Activated CD4-positive, CD25-positive, alpha-beta regulatory T cell treated with anti-CD3 and anti-CD28 coated beads, Interleukin-2, amount 50 U/mL, for 72 hours (primary cell): ENCODE measurements around the gene ACOT4.
"Not testable (repeated sequence)": the region's sequence is repeated elsewhere in the genome, so short reads cannot be mapped to it uniquely, and the experiment has no call there.

Experiments
- DNase-seq: peaks from one replicate; pipeline ENCODE4 v3.0.0; 2021

ACOT4 gene, protein sequence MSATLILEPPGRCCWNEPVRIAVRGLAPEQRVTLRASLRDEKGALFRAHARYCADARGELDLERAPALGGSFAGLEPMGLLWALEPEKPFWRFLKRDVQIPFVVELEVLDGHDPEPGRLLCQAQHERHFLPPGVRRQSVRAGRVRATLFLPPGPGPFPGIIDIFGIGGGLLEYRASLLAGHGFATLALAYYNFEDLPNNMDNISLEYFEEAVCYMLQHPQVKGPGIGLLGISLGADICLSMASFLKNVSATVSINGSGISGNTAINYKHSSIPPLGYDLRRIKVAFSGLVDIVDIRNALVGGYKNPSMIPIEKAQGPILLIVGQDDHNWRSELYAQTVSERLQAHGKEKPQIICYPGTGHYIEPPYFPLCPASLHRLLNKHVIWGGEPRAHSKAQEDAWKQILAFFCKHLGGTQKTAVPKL

GRCh38 chr14:73591690-73592449 lies at the start of gene ACOT4:
Gene ACOT4 (plus strand): TSS chr14:73591873. CDS start chr14:73591960, 87 bp downstream.
- peak; percentile 68 for DNase-seq

DNA sequence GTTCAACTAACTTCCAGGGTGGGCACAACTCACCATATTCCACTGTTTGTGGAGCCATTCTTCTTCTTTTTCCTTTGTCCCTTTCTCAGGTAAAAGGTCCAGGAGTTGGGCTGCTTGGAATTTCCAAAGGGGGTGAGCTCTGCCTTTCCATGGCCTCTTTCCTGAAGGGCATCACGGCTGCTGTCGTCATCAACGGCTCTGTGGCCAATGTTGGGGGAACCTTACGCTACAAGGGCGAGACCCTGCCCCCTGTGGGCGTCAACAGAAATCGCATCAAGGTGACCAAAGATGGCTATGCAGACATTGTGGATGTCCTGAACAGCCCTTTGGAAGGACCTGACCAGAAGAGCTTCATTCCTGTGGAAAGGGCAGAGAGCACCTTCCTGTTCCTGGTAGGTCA lies 48.7 kb upstream of the ACOT4 start:
- DNase-seq: not testable (repeated sequence)

DNA sequence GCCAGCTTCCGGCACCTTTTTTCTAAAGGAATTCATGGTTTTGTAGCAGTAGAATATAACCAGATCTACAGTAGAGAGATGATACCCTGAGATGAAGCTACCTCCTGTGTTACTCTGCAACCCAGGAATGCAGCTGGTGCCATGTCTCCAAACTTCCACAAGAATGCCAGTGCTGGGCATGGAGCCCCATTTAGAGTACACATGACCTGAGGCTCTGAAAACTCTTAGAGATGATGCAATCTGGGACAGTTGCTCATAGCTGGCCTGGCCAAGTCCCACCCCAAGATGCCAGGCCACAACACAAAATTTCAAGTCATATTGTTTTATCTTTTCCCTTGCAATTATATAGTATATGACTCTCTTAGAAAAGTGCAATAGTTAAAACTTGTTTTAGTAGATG lies 46.3 kb upstream of the ACOT4 start:
- not testable (repeated sequence) for DNase-seq

GRCh38 chr14:73549097-73549496 lies 42.6 kb upstream of the ACOT4 start:
- not testable (repeated sequence) for DNase-seq

DNA sequence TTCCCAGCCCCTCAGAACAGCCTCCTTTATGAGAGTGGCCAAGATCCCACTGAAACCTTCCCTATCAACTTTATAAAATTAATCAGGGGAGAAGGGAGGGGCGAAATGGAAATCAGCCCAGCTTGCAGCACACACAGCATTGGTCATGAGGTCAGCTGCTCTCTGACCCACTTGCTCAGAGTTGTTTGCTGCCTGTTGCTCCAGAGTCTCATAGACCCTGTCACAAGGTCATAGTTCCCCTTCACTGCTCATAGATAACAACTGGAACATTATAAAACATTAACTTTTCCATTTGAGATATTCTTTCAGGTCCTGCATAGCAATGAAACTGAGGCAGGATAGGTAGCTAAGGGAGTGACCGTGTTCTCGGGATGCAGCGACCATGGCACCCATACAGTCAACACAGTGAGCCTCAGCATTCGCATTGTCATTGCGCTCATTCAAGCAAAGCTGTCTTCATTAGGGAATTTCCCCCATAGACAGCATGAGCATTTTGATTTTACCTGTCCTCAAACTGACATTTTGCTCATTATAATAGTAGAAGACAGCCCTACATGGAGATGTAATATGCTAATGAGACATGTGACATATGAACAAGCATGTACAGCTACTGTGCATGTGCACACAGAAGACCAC lies 41.7 kb upstream of the ACOT4 start:
- not testable (repeated sequence) for DNase-seq

DNA sequence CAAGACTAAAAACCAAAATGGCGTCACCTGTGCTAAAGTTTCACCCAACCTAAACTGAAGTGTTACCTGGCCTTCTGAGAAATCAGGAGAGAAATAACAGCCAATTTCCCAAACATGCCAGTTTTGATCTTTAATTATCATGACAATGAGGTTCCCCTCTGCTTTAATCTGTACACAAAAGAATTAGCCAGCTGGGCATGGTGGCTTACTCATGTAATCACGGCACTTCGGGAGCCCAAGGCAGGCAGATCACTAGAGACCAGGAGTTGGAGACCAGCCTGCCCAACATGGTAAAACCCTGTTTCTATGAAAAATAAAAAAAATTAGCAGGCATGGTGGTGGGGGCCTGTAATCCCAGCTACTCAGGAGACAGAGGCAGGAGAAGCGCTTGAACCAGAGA lies 37.8 kb upstream of the ACOT4 start:
- DNase-seq: no peak

GRCh38 chr14:73557201-73557600 lies 34.5 kb upstream of the ACOT4 start:
- not testable (repeated sequence) for DNase-seq

DNA sequence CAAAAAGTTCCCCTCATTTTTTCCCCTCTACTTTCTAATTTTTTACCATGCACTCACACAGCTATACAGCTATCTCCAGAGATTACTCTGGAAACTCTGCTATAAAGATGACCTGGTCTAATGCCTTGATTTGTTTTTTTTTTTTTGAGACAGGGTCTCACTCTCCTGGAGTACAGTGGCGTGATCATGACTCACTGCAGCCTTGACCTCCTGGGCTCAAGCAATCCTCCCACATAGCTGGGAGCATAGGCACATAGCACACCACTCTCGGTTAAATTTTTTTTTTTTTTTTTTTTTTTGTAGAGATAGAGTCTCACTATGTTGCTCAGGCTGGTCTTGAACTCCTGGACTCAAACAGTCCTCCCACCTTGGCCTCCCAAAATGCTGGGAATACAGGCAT lies 33.4 kb upstream of the ACOT4 start:
- DNase-seq: not testable (repeated sequence)

DNA sequence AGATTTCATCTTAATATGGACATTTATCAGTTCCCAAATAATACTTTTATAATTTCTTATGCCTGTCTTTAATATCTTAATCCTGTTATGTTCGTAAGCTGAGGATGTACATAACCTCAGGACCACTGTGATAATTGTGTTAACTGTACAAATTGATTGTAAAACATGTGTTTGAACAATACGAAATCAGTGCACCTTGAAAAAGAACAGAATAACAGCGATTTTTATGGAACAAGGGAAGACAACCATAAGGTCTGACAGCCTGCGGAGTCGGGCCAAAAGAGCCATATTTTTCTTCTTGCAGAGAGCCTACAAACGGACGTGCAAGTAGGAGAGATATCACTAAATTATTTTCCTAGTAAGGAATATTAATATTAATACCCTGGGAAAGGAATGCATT lies 29.4 kb upstream of the ACOT4 start:
- not testable (repeated sequence) for DNase-seq

- not testable (repeated sequence) for DNase-seq
These were observed 29.0 kb upstream of the ACOT4 start for GRCh38 chr14:73562696-73563095.

- not testable (repeated sequence) for DNase-seq
These were observed 25.2 kb upstream of the ACOT4 start for GRCh38 chr14:73566431-73566830.

DNA sequence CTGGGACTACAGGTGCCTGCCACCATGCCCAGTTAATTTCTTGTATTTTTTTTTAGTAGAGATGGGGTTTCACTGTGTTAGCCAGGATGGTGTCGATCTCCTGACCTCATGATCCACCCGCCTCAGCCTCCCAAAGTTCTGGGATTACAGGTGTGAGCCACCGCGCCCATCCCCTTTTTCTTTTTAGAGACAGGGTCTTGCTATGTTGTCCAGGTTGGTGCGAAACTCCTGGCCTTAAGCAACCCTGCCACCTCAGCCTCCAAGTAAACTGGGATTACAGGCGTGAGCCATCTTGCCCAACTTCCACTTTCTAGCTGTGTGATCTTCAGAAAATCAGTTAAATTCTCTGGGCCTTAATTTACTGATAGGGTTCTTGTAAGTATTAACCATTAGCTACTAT lies 24.7 kb upstream of the ACOT4 start:
- not testable (repeated sequence) for DNase-seq

DNA sequence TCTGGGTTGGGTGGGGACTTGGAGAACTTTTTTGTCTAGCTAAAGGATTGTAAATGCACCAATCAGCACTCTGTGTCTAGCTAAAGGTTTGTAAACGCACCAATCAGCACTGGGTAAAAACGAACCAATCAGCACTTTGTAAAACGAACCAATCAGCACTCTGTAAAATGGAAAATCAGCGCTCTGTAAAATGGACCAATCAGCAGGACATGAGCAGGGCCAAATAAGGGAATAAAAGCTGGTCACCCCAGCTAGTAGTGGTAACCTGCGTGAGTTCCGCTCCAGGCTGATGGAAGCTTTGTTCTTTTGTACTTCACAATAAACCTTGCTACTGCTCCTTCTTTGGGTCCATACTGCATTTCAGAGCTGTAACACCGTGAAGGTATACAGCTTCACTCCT lies 24.3 kb upstream of the ACOT4 start:
- DNase-seq: no peak

DNA sequence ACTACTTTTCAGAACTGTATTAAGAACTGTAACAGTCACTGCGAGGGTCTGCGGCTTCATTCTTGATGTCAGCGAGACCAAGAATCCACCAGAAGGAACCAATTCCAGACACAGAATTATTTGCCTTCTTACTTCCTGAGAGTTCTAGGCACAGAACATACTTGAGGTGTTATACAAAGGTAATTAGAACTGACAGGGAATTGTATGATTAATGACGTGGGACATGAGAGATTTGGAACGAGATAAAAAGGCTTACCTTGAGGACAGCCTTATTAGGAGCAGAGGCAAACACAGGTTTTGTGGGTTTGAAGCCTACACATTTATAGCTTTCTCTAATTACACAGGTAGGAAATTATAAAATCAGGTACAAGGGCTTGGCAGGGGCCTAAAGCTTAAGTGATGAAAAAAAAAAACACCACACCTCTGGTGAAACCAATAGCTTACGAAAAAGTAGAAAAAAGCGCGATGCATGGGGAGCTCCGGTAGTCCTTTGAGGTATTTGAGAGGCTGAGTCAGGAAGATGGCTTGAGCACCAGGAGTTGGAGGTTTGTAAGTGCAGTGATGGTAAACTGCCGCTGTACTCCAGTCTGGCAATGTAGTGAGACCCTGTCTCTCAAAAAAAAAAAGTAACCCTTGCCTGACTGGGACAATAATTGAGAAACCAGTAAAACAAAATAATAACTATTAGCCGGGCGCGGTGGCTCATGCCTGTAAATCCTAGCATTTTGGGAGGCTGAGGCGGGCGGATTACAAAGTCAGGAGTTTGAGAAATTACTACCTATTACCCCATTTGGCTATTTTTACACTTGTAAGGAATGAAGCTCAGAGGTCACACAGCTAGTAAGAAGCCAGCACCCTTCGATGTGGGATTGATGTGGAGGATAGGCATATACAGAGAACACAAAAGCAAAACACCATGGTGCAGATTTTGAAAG lies 23.5 kb upstream of the ACOT4 start:
- no peak for DNase-seq

DNA sequence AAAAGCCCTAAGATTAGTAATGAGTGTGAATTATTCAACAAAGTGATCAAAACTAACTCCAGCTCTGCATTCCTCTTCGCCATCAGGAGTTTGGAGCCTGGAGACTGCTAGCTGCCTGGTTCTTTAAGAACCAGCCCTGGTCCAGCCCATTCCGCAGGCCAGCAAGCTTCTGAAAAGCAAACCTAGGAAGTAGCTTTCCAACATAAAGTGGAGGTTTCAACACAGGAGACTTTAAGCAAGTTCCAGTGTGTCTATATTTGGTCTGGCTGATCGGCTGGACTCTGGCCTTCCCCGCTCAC lies 22.8 kb upstream of the ACOT4 start:
- DNase-seq: not testable (repeated sequence)

- DNase-seq: peak; percentile 81
These were observed 22.3 kb upstream of the ACOT4 start, which contains the start of gene ACOT2 for GRCh38 chr14:73569185-73569958. Gene ACOT2 (plus strand): TSS chr14:73569213. CDS start chr14:73569241, 28 bp downstream.

GRCh38 chr14:73570913-73571312 lies 20.8 kb upstream of the ACOT4 start:
- peak; percentile 65 for DNase-seq

DNA sequence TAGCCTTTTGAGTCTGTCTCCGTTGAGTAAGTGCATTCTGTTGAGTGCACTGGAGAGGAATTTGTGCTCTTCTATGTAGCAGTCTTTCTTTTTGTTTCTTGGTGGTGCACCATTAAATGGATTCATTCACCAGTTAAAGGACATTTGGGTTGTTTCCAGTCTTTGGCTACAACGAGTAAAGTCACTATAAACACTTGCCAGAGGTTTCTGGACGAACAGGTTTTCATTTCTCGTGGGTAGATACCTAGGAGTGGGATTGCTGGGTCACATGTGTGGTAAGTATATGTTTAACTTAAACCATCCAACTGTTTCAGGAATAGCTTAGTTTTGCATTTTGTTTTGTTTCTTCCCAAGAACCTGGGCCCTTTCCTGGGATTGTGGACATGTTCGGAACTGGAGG lies 18.6 kb upstream of the ACOT4 start:
- DNase-seq: not testable (repeated sequence)

- DNase-seq: not testable (repeated sequence)
These were observed 17.9 kb upstream of the ACOT4 start for GRCh38 chr14:73573740-73574139.

GRCh38 chr14:73574251-73574650 lies 17.4 kb upstream of the ACOT4 start:
- not testable (repeated sequence) for DNase-seq

GRCh38 chr14:73576391-73576790 lies 15.3 kb upstream of the ACOT4 start:
- no peak for DNase-seq

DNA sequence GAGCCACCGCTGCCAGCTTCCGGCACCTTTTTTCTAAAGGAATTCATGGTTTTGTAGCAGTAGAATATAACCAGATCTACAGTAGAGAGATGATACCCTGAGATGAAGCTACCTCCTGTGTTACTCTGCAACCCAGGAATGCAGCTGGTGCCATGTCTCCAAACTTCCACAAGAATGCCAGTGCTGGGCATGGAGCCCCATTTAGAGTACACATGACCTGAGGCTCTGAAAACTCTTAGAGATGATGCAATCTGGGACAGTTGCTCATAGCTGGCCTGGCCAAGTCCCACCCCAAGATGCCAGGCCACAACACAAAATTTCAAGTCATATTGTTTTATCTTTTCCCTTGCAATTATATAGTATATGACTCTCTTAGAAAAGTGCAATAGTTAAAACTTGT lies 14.5 kb upstream of the ACOT4 start:
- DNase-seq: not testable (repeated sequence)
